ENCODE data around the gene EEA1. TPM values are rescaled to one million over a fixed set of nuclear protein-coding genes. Genes with fewer than 3 reads are reported as not detected.

EEA1 gene
- total and polyA plus RNA-seq, 10 of the 15 experiments (the other 5 are each of a cell fraction or from before 2014, with no cell fraction given) = 5.5 to 40.3 (median 13.5) TPM

- H3K9ac ChIP-seq (ENCODE audit: control insufficient read depth, insufficient read depth, low read length) = no peak overlapping the region
- intact Hi-C loops (cut with micrococcal nuclease; ENCODE audit: unreplicated experiment) = no loop called here
- H3K36me3 ChIP-seq (ENCODE audit: control insufficient read depth in 2 of 2, insufficient read depth in 2 of 2, low read length in 1 of 2) = no peaks in the 10 kb centered on the region
- RAD21 ChIA-PET (ENCODE audit: unreplicated experiment) = interaction anchor here (1.2 to 2.0 kb wide), 2 partner anchors 13 to 83 kb away, joined by 3 to 4 read pairs; partner anchors contain the start of gene EEA1
- SMC1A ChIA-PET (ENCODE audit: uncharacterized antibody, unreplicated experiment) = interaction anchor here (0.6 to 2.4 kb wide), 5 partner anchors 13 to 141 kb away, joined by 3 to 7 read pairs (median 4); partner anchors contain the start of gene EEA1
- H3K4me3 ChIP-seq = no peak overlapping the region
- in situ Hi-C loops (cut with MboI) = no loop called here
- ATAC-seq = no peak
- no peak overlapping the region for H3K27ac ChIP-seq (ENCODE audit: control insufficient read depth, insufficient read depth)
- no peak overlapping the region for H3K4me2 ChIP-seq (ENCODE audit: control insufficient read depth, insufficient read depth)
- no peak for TF ChIP-seq SRF (IDR thresholded peaks at IDR 0.05; ENCODE audit: low read depth in 2 of 2, low read length in 2 of 2)
- no peak for FAIRE-seq
- no peak for DNase-seq (ENCODE audit: low read depth, low spot score)
- H3K27me3 ChIP-seq (replicated peaks in 1 of 2; ENCODE audit: control insufficient read depth in 2 of 2, insufficient read depth in 2 of 2, low read length in 1 of 2) = no peaks in the 10 kb centered on the region
- H4K20me1 ChIP-seq (ENCODE audit: control insufficient read depth, insufficient read depth) = no peaks in the 10 kb centered on the region
- 63% methylated on average over 1 of the region's 1 CpG for WGBS (ENCODE audit: insufficient coverage, insufficient replicate concordance, low lambda C conversion rate, missing lambda C conversion rate)
- POLR2A ChIA-PET = interaction anchor here (1.6 kb wide), 1 partner anchor 12 kb away, joined by 6 read pairs; no protein-coding TSS in a partner anchor
- H2AFZ ChIP-seq (ENCODE audit: control insufficient read depth, low read depth, low read length) = no peak overlapping the region; the same call in 1 of the 2 replicates
- no peaks in the 10 kb centered on the region for H3K79me2 ChIP-seq (ENCODE audit: control insufficient read depth, insufficient read depth, low read length)
- CTCF ChIA-PET = interaction anchor here (1.3 to 4.8 kb wide), 3 partner anchors 12 to 477 kb away, joined by 4 to 18 read pairs (median 5); no protein-coding TSS in a partner anchor
- BruUV-seq (replicated peaks) = no TSS peak
- H3K9me3 ChIP-seq (replicated peaks; ENCODE audit: control insufficient read depth, insufficient read depth, low read length) = peaks cover 8% of the 10 kb centered on the region; the same call in 2 of the 3 replicates
- no peaks in the 10 kb centered on the region for H3K4me1 ChIP-seq (ENCODE audit: control insufficient read depth, insufficient read depth, low read length)
Observed at GRCh38 chr12:92942905-92943304, 13.8 kb upstream of the EEA1 start.

DNA sequence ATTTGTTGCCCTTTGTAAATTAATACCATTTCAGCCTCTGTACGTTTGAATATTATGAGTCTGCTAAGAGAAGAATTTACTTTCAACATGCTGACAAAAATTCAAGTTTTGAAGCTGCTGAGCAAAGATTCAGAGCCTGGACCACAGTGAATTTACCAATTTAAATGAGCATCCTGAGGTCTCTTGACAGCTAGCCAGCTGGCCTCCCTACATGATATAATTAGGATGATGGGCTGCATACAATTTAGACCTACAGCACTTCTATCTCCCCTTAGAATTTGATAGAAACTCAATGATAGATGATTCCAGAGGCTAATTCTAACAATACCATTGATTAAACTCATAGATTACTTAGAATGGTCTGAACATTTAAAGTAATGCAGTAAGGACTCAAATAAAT, 10.0 kb upstream of the EEA1 start:
- ChIA-PET CTCF (interaction anchor here (1.3 kb wide), 1 partner anchor 12 kb away, joined by 3 read pairs; no protein-coding TSS in a partner anchor), SMC1A (ENCODE audit: uncharacterized antibody, unreplicated experiment) (interaction anchor here (1.8 kb wide), 1 partner anchor 9 kb away, joined by 5 read pairs; the partner anchor contains the start of gene EEA1), RAD21 (ENCODE audit: unreplicated experiment) (no interaction called here), POLR2A (interaction anchor here (2.1 kb wide), 1 partner anchor 10 kb away, joined by 8 read pairs; the partner anchor contains the start of gene EEA1)
- Histone ChIP-seq H3K27ac (ENCODE audit: control insufficient read depth, insufficient read depth) (no peak overlapping the region), H3K79me2 (ENCODE audit: control insufficient read depth, insufficient read depth, low read length) (no peaks in the 10 kb centered on the region), H3K4me3 (no peak overlapping the region), H3K36me3 (ENCODE audit: control insufficient read depth in 2 of 2, insufficient read depth in 2 of 2, low read length in 1 of 2) (no peaks in the 10 kb centered on the region), H4K20me1 (ENCODE audit: control insufficient read depth, insufficient read depth) (no peaks in the 10 kb centered on the region), H3K9ac (ENCODE audit: control insufficient read depth, insufficient read depth, low read length) (no peak overlapping the region), H2AFZ (ENCODE audit: control insufficient read depth, low read depth, low read length) (no peak overlapping the region), H3K27me3 (replicated peaks in 1 of 2; ENCODE audit: control insufficient read depth in 2 of 2, insufficient read depth in 2 of 2, low read length in 1 of 2) (no peaks in the 10 kb centered on the region), H3K4me2 (ENCODE audit: control insufficient read depth, insufficient read depth) (no peak overlapping the region), H3K4me1 (ENCODE audit: control insufficient read depth, insufficient read depth, low read length) (no peaks in the 10 kb centered on the region), H3K9me3 (replicated peaks; ENCODE audit: control insufficient read depth, insufficient read depth, low read length) (peaks cover 6% of the 10 kb centered on the region; the same call in 2 of the 3 replicates)
- FAIRE-seq (no peak), DNase-seq (ENCODE audit: low read depth, low spot score) (no peak), ATAC-seq (no peak)
- in situ Hi-C loops (cut with MboI) (no loop called here), intact Hi-C loops (cut with micrococcal nuclease; ENCODE audit: unreplicated experiment) (no loop called here)
- 100% methylated on average over 1 of the region's 1 CpG for WGBS (ENCODE audit: insufficient coverage, insufficient replicate concordance, low lambda C conversion rate, missing lambda C conversion rate)
- no TSS peak for BruUV-seq (replicated peaks)
- TF ChIP-seq TARDBP (IDR thresholded peaks at IDR 0.05; ENCODE audit: borderline replicate concordance) = no peak
- no peak for TF ChIP-seq MAX (IDR thresholded peaks at IDR 0.05; ENCODE audit: low read depth, low read length)
- TF ChIP-seq E2F8 (IDR thresholded peaks at IDR 0.05; ENCODE audit: low read depth, partially characterized antibody) = no peak
- no peak for TF ChIP-seq HDAC6 (IDR thresholded peaks at IDR 0.05; ENCODE audit: unreplicated experiment)
- TF ChIP-seq BMI1 (IDR thresholded peaks at IDR 0.05; ENCODE audit: borderline replicate concordance) = no peak
- TF ChIP-seq NFYA (IDR thresholded peaks at IDR 0.05; ENCODE audit: borderline replicate concordance, low read depth, low read length) = no peak
- no peak for TF ChIP-seq NR2C1 (IDR thresholded peaks at IDR 0.05)
- TF ChIP-seq CHD2 (IDR thresholded peaks at IDR 0.05; ENCODE audit: borderline replicate concordance, low read depth, low read length) = no peak
- no peak for TF ChIP-seq WRNIP1 (IDR thresholded peaks at IDR 0.05; ENCODE audit: borderline replicate concordance, low read depth, low read length)
- no peak for TF ChIP-seq ZNF24 (IDR thresholded peaks at IDR 0.05)
